Parathyroid adenoma (tissue), 2 donors: ENCODE results near the gene MARF1.
A peak's percentile ranks its signal among the peaks of the same experiment; 100 is the strongest.

Source experiments
- H2AFZ ChIP-seq: fragments of 300-600 bp; sonication (generic); one replicate; pipeline ENCODE4 v1.7.0; 2017; ENCODE audit warnings: antibody characterized with exemption, mild to moderate bottlenecking
- H3K27ac ChIP-seq: fragments of 300-600 bp; sonication (generic); one replicate; pipeline ENCODE4 v1.7.0; 2017
- H3K27me3 ChIP-seq: fragments of 300-600 bp; sonication (generic); one replicate; pipeline ENCODE4 v1.7.0; 2017; ENCODE audit warnings: low read length; ENCODE audit not compliant: control insufficient read depth, insufficient read depth
- H3K36me3 ChIP-seq: fragments of 300-600 bp; sonication (generic); one replicate; pipeline ENCODE4 v1.7.0; 2017; ENCODE audit warnings: low read length; ENCODE audit not compliant: control insufficient read depth, insufficient read depth
- H3K4me1 ChIP-seq: fragments of 300-600 bp; sonication (generic); one replicate; pipeline ENCODE4 v1.7.0; 2017; ENCODE audit warnings: control low read depth
- H3K4me2 ChIP-seq: fragments of 300-600 bp; sonication (generic); one replicate; pipeline ENCODE4 v1.7.0; 2017; ENCODE audit warnings: low read length
- H3K4me3 ChIP-seq: fragments of 300-600 bp; sonication (generic); one replicate; pipeline ENCODE4 v1.7.0; 2017; ENCODE audit warnings: low read depth, low read length
- H3K79me2 ChIP-seq: fragments of 300-600 bp; sonication (generic); one replicate; pipeline ENCODE4 v1.7.0; 2017; ENCODE audit warnings: control low read depth
- H3K9ac ChIP-seq: fragments of 300-600 bp; sonication (generic); one replicate; pipeline ENCODE4 v1.7.0; 2017; ENCODE audit warnings: mild to moderate bottlenecking
- H3K9me3 ChIP-seq: fragments of 300-600 bp; sonication (generic); one replicate; pipeline ENCODE4 v1.7.0; 2017; ENCODE audit warnings: low read length; ENCODE audit not compliant: control insufficient read depth
- CTCF ChIP-seq: fragments of 300-600 bp; sonication (generic); IDR thresholded peaks from one replicate; pipeline ENCODE4 v1.7.0; 2017; ENCODE audit warnings: antibody characterized with exemption, mild to moderate bottlenecking
- donor health status: primary hyperparathyroidism.

MARF1 gene

GRCh38 chr16:15644267-15644961 is 1.5 kb upstream of the MARF1 start:
- H3K79me2 ChIP-seq, result peaks cover 15% of the 10 kb centered on the region
- H3K9ac ChIP-seq, result no peak overlapping the region
- no peaks in the 10 kb centered on the region for H3K9me3 ChIP-seq
- no peak overlapping the region for H3K4me3 ChIP-seq
- H2AFZ ChIP-seq, result peak overlapping the region; percentile 96
- no peak overlapping the region for H3K4me2 ChIP-seq
- no peak for TF ChIP-seq CTCF
- H3K27ac ChIP-seq, result peak overlapping the region; percentile 99
- H3K4me1 ChIP-seq, result peaks cover 4% of the 10 kb centered on the region
- H3K36me3 ChIP-seq, result no peaks in the 10 kb centered on the region
- no peaks in the 10 kb centered on the region for H3K27me3 ChIP-seq

- H3K27me3 ChIP-seq, result no peaks in the 10 kb centered on the region
- H3K9me3 ChIP-seq, result no peaks in the 10 kb centered on the region
- no peaks in the 10 kb centered on the region for H3K36me3 ChIP-seq
- H3K4me1 ChIP-seq, result peaks cover 3% of the 10 kb centered on the region
- peaks cover 14% of the 10 kb centered on the region for H3K79me2 ChIP-seq
- TF ChIP-seq CTCF, result no peak
- H2AFZ ChIP-seq, result peak overlapping the region; percentile 96
- H3K9ac ChIP-seq, result no peak overlapping the region
- H3K4me3 ChIP-seq, result peak overlapping the region; percentile 100
- H3K27ac ChIP-seq, result peak overlapping the region; percentile 99
- peak overlapping the region; percentile 100 for H3K4me2 ChIP-seq
These were observed 944 bp upstream of the MARF1 start for GRCh38 chr16:15643946-15644250.

- Histone ChIP-seq H3K36me3 (no peaks in the 10 kb centered on the region), H3K9ac (peak overlapping the region; percentile 65), H3K79me2 (peaks cover 14% of the 10 kb centered on the region), H3K9me3 (no peaks in the 10 kb centered on the region), H3K4me3 (peak overlapping the region; percentile 100), H3K27me3 (no peaks in the 10 kb centered on the region), H2AFZ (peak overlapping the region; percentile 88), H3K4me1 (peaks cover 3% of the 10 kb centered on the region), H3K27ac (peak overlapping the region; percentile 99), H3K4me2 (peak overlapping the region; percentile 69)
- TF ChIP-seq CTCF, result peak; percentile 27
These were observed 352 bp downstream of the MARF1 start for GRCh38 chr16:15642557-15643047.

- H3K27ac ChIP-seq, result peak overlapping the region; percentile 99
- H3K79me2 ChIP-seq, result peaks cover 19% of the 10 kb centered on the region
- H2AFZ ChIP-seq, result peak overlapping the region; percentile 88
- H3K27me3 ChIP-seq, result no peaks in the 10 kb centered on the region
- peak overlapping the region; percentile 100 for H3K4me3 ChIP-seq
- H3K9ac ChIP-seq, result no peak overlapping the region
- TF ChIP-seq CTCF, result no peak
- H3K4me2 ChIP-seq, result peak overlapping the region; percentile 69
- no peaks in the 10 kb centered on the region for H3K9me3 ChIP-seq
- H3K36me3 ChIP-seq, result no peaks in the 10 kb centered on the region
- H3K4me1 ChIP-seq, result peaks cover 3% of the 10 kb centered on the region
These were observed 999 bp downstream of the MARF1 start for GRCh38 chr16:15641753-15642556.
